AG08395 (cell line): ENCODE results near the gene TMEM51.
"Not testable (repeated sequence)": the region's sequence is repeated elsewhere in the genome, so short reads cannot be mapped to it uniquely, and the experiment has no call there.

Experiments used
- DNase-seq: peaks from one replicate; pipeline ENCODE4 v3.0.0; 2012; ENCODE audit warnings: mixed read lengths, low spot score

TMEM51 gene

GRCh38 chr1:15154480-15155036, 1.0 kb downstream of the TMEM51 start:
- DNase-seq, result no peak

- no peak for DNase-seq
These were observed 1.6 kb downstream of the TMEM51 start for GRCh38 chr1:15155191-15155590.

GRCh38 chr1:15155888-15156741, 2.6 kb downstream of the TMEM51 start:
- no peak for DNase-seq

GRCh38 chr1:15156807-15157380, 3.3 kb downstream of the TMEM51 start:
- no peak for DNase-seq

GRCh38 chr1:15157524-15158399, 4.2 kb downstream of the TMEM51 start:
- DNase-seq, result no peak

GRCh38 chr1:15158506-15159165, 5.1 kb downstream of the TMEM51 start:
- peak; percentile 22 for DNase-seq

GRCh38 chr1:15159166-15159555, 5.6 kb downstream of the TMEM51 start:
- no peak for DNase-seq

- DNase-seq, result no peak
These were observed 7.1 kb downstream of the TMEM51 start for GRCh38 chr1:15160626-15161025.

GRCh38 chr1:15167386-15167785, 13.8 kb downstream of the TMEM51 start:
- DNase-seq, result no peak

- peak; percentile 79 for DNase-seq
These were observed 14.9 kb downstream of the TMEM51 start for GRCh38 chr1:15168479-15168878.

GRCh38 chr1:15170071-15170470, 16.5 kb downstream of the TMEM51 start:
- DNase-seq, result no peak

- DNase-seq, result no peak
These were observed 17.8 kb downstream of the TMEM51 start for GRCh38 chr1:15171271-15171908.

- DNase-seq, result no peak
These were observed 19.1 kb downstream of the TMEM51 start for GRCh38 chr1:15172405-15173259.

GRCh38 chr1:15173863-15174614, 20.5 kb downstream of the TMEM51 start:
- no peak for DNase-seq

- no peak for DNase-seq
These were observed 21.1 kb downstream of the TMEM51 start for GRCh38 chr1:15174615-15174983.

GRCh38 chr1:15175324-15176094, 22.0 kb downstream of the TMEM51 start:
- DNase-seq, result not testable (repeated sequence)

- no peak for DNase-seq
These were observed 22.6 kb downstream of the TMEM51 start for GRCh38 chr1:15176120-15176519.

GRCh38 chr1:15176898-15177665, 23.5 kb downstream of the TMEM51 start:
- DNase-seq, result no peak
